Heart left ventricle (tissue), 16 donors: ENCODE data around the gene MGLL. TPM values are rescaled to one million over a fixed set of nuclear protein-coding genes. Genes with fewer than 3 reads are reported as not detected.

Experiments used
- ATAC-seq, 4 donors: fragments of 200-7000 bp; cut with Tn5 transposase; one replicate each; pipeline ENCODE4 v1.9.1; 2020 to 2022; ENCODE audit warnings: moderate library complexity in 4 of 4, mild to moderate bottlenecking in 3 of 4, moderate number of reproducible peaks in 1 of 4
- DNase-seq, 5 donors: peaks; one replicate each; pipeline ENCODE4 v3.0.0-alpha.2; 2020
- H3K27ac ChIP-seq, 12 donors: fragments of 200-600 bp; sonication (generic) in 4 of 12; one replicate each; pipeline versions ENCODE4 v1.5.0 to v1.8.0; 2016 to 2022; ENCODE audit warnings: mild to moderate bottlenecking in 2 of 12
- H3K27me3 ChIP-seq, 9 donors: fragments of 200-600 bp; sonication (generic) in 2 of 9; one replicate each; pipeline versions ENCODE4 v1.5.1 to v1.8.0; 2016 to 2022; ENCODE audit warnings: mild to moderate bottlenecking in 3 of 9
- H3K36me3 ChIP-seq, 9 donors: fragments of 200-600 bp; sonication (generic) in 2 of 9; one replicate each; pipeline versions ENCODE4 v1.5.0 to v1.8.0; 2018 to 2022; ENCODE audit warnings: mild to moderate bottlenecking in 2 of 9
- H3K4me1 ChIP-seq, 12 donors: fragments of 200-600 bp; sonication (generic) in 4 of 12; one replicate each; pipeline versions ENCODE4 v1.5.0 to v1.8.0; 2016 to 2022; ENCODE audit warnings: mild to moderate bottlenecking in 3 of 12
- H3K4me3 ChIP-seq, 12 donors: fragments of 200-600 bp; sonication (generic) in 4 of 12; one replicate each; pipeline versions ENCODE4 v1.5.0 to v1.8.0; 2017 to 2022; ENCODE audit warnings: mild to moderate bottlenecking in 9 of 12, moderate library complexity in 4 of 12
- H3K9me3 ChIP-seq, 12 donors: fragments of 200-600 bp; sonication (generic) in 4 of 12; one replicate each; pipeline versions ENCODE4 v1.5.0 to v1.8.0; 2016 to 2022; ENCODE audit warnings: mild to moderate bottlenecking in 1 of 12
- POLR2A ChIP-seq, 2 donors: fragments of 450-650 bp; IDR thresholded peaks; one replicate each; pipeline ENCODE4 v1.6.1; 2017; ENCODE audit warnings: antibody characterized with exemption in 2 of 2, mild to moderate bottlenecking in 2 of 2, moderate library complexity in 2 of 2
- WGBS, 4 donors: extraction: QIAGEN DNeasy Blood & Tissue Kit in 2 of 4; methylation state at CpG; one replicate each; pipeline versions ENCODE4 v1.1.5 to v1.1.7; 2013 to 2018; 5-methylcytosine and 5-hydroxymethylcytosine counted together
- intact Hi-C, 10 donors: fragments of 100-400 bp; cut with DNase I; formaldehyde crosslinking; loops; one replicate each; pipeline versions ENCODE4 v1.11.1 to v1.14.2; 2022
- polyA plus RNA-seq, 2 donors: library from polyadenylated mRNA; stranded (reverse); fragments of 200-250 nt; gene quantifications; one replicate each; pipeline ENCODE4 v1.2.3, GENCODE V29; 2013
- total RNA-seq, 9 donors: library from RNA; depleted of rRNA in 2 of 9; stranded (reverse); fragments of >200 nt in 2 of 9; fragmentation: NEBNext Ultra II Directional in 3 of 9; extraction: Animal tissue kit (Norgen Biotek cat#: 25700) in 3 of 9; gene quantifications; one replicate each; pipeline versions ENCODE4 v1.1.0 to v1.2.4, GENCODE V29; 2016 to 2023
- TF ChIP-seq, protein P1 (sequence below), 12 donors: fragments of 200-600 bp; sonication (generic) in 4 of 12; IDR thresholded peaks; one replicate each; pipeline versions ENCODE4 v1.5.0 to v1.8.0; 2018 to 2022; ENCODE audit warnings: antibody characterized with exemption in 12 of 12, mild to moderate bottlenecking in 5 of 12
- donor health status: ischemic (EF 13 %, LVEDD 7.1; RV severe dilation, severe dysfunction).
- donor health status: healthy with polysubstance abuse.
- donor health status: DM: no; HTN: yes; CAD: no.
- donor health status: DM: no; HTN: no; CAD: no.
- donor health status: ischemic (EF 25% LVEDD 6.9; RV normal size, moderate dysfunction).
- donor health status: ischemic (EF 25% LVEDD 5.7; RV mildly dilated, moderate dysfunction).
- donor health status: healthy.
- donor health status: DM: yes; HTN: yes; CAD: no.
- donor health status: ischemic (EF 35%, LVEDD 5.7; RV mildly dilated, moderate dysfunction).
- donor health status: nonischemic (EF 11% LVEDD 7.7; RV severe dilation, severe dysfunction).
- donor health status: DM: yes; HTN: yes; CAD: no.
- donor health status: PGD.
- donor health status: ischemic (EF 29% LVEDD 5.4; RV normal size, mild dysfunction).
- donor health status: nonischemic (EF 23%, LVEDD 6.1; RV moderate dilation, normal function).

The MGLL gene
- total and polyA plus RNA-seq, 11 donors = 38.5 to 119 (median 78.9) TPM

DNA sequence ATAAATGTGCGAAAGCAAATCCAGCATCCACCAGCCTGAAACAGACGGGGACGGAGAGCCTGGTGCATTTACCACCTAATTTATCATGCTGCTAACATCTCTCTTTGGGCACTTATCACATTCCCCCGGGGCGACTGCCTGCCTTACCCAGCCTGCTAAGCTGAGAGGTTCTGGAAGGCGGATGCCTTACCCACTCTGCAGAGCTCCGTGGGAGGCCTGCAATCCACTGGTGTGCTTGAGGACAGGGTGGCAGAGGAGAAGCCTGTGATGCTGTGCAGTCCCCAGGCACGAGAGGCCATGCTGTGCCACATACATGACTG lies 25.5 kb downstream of the MGLL start:
- WGBS, 4 donors = 79 to 84% (median 82%) methylated on average over 8 of the region's 8 CpGs
- H3K27me3 ChIP-seq = no peaks in the 10 kb centered on the region
- DNase-seq = no peak
- peaks cover 0 to 75% (median 17%) of the 10 kb centered on the region in 9 donors for H3K36me3 ChIP-seq
- no peaks in the 10 kb centered on the region for H3K9me3 ChIP-seq
- H3K4me1 ChIP-seq = peaks cover 0 to 65% (median 33%) of the 10 kb centered on the region in 12 donors
- intact Hi-C loops = no loop called here
- ATAC-seq = no peak
- H3K4me3 ChIP-seq = no peak overlapping the region
- TF ChIP-seq, protein P1, sequence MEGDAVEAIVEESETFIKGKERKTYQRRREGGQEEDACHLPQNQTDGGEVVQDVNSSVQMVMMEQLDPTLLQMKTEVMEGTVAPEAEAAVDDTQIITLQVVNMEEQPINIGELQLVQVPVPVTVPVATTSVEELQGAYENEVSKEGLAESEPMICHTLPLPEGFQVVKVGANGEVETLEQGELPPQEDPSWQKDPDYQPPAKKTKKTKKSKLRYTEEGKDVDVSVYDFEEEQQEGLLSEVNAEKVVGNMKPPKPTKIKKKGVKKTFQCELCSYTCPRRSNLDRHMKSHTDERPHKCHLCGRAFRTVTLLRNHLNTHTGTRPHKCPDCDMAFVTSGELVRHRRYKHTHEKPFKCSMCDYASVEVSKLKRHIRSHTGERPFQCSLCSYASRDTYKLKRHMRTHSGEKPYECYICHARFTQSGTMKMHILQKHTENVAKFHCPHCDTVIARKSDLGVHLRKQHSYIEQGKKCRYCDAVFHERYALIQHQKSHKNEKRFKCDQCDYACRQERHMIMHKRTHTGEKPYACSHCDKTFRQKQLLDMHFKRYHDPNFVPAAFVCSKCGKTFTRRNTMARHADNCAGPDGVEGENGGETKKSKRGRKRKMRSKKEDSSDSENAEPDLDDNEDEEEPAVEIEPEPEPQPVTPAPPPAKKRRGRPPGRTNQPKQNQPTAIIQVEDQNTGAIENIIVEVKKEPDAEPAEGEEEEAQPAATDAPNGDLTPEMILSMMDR (IDR thresholded peaks at IDR 0.05) = no peak
- TF ChIP-seq POLR2A (IDR thresholded peaks at IDR 0.05) = no peak
- no peak overlapping the region for H3K27ac ChIP-seq

DNA sequence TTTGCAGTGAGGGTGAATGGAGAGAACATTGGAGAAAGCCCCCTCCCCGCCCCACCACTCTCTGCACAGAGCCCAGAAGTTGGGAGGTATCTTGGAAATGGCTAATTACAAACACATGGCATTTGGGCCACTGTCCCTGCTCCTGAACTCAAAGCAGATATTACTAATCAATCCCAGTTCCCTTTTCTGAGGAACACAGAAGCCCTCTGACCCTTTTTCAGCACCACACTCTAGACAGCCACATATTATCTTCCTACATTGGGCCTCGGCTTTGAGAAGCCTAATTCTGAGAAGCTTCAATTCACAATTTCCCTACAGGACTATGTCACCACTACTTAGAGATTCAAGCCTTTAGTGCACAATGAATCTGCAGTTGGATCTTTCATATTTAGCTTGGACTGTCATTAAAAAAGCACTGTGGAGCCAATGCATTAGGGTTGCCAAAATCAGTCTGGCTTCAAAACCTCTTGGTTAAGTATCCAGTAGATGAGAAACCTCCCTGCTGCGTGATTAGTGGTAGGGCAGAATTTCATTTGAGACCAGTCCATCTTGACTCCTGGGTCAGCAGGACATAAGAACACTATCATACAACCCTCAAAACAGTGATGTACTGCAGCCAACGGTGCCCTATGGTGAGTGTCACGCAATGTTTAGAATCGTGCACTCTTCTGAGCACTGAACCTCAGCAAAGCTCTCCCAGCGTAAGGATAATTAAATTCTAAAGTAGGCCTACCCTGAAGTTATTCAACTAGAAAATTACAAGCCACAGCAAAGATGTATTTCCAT lies 26.1 kb downstream of the MGLL start:
- no peak for DNase-seq
- TF ChIP-seq POLR2A (IDR thresholded peaks at IDR 0.05) = no peak
- TF ChIP-seq, protein P1 (IDR thresholded peaks at IDR 0.05) = no peak
- WGBS, 4 donors = 82 to 90% (median 88%) methylated on average over 7 of the region's 7 CpGs
- no peak for ATAC-seq
- Histone ChIP-seq H3K36me3 (peaks cover 0 to 73% (median 17%) of the 10 kb centered on the region in 9 donors), H3K4me3 (no peak overlapping the region), H3K9me3 (no peaks in the 10 kb centered on the region), H3K27ac (no peak overlapping the region), H3K4me1 (peaks cover 0 to 68% (median 37%) of the 10 kb centered on the region in 12 donors), H3K27me3 (no peaks in the 10 kb centered on the region)
- intact Hi-C loops = no loop called here

DNA sequence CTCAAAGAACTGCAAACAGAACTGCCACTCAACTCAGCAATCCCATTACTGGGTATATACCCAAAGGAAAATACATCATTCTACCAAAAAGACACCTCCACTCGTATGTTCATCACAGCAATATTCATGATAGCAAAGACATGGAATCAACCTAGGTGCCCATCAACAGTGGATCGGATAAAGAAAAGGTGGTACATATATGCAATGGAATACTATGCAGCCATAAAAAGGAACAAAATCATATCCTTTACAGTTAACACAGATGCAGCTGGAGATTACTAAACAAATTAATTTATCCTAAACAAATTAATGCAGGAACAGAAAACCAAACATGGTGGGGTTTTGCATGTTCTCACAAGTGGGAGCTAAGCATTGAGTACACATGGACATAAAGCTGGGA lies 27.3 kb downstream of the MGLL start:
- H3K4me1 ChIP-seq = peaks cover 0 to 70% (median 43%) of the 10 kb centered on the region in 12 donors
- H3K9me3 ChIP-seq = no peaks in the 10 kb centered on the region
- DNase-seq (no peak), ATAC-seq (no peak)
- H3K36me3 ChIP-seq = peaks cover 0 to 61% (median 14%) of the 10 kb centered on the region in 9 donors
- H3K4me3 ChIP-seq = no peak overlapping the region
- 95 to 99% (median 97%) methylated on average over 2 of the region's 2 CpGs for WGBS, 4 donors
- intact Hi-C loops = no loop called here
- no peak overlapping the region for H3K27ac ChIP-seq
- TF ChIP-seq, protein P1 (IDR thresholded peaks at IDR 0.05) = no peak
- TF ChIP-seq POLR2A (IDR thresholded peaks at IDR 0.05) = no peak
- H3K27me3 ChIP-seq = no peaks in the 10 kb centered on the region

DNA sequence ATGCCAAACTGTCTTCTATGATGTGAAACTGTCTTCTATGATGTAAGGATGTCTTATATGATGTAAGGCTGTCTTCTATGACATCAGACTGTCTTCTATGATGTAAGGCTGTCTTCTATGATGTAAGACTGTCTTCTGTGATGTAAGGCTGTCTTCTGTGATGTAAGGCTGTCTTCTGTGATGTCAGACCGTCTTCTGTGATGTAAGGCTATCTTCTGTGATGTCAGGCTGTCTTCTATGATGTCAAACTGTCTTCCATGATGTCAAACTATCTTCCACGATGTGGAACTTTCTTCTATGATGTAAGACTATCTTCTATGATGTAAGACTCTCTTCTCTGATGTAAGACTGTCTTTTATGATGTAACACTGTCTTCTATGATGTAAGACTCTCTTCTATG lies 27.9 kb downstream of the MGLL start:
- ATAC-seq (no peak), DNase-seq (no peak)
- no peaks in the 10 kb centered on the region for H3K9me3 ChIP-seq
- WGBS, 4 donors = 87 to 97% (median 93%) methylated on average over 2 of the region's 2 CpGs
- no peak overlapping the region for H3K4me3 ChIP-seq
- TF ChIP-seq, protein P1 (IDR thresholded peaks at IDR 0.05) = no peak
- no peak for TF ChIP-seq POLR2A (IDR thresholded peaks at IDR 0.05)
- peaks cover 0 to 70% (median 41%) of the 10 kb centered on the region in 12 donors for H3K4me1 ChIP-seq
- intact Hi-C loops = no loop called here
- H3K27ac ChIP-seq = no peak overlapping the region
- no peaks in the 10 kb centered on the region for H3K27me3 ChIP-seq
- peaks cover 0 to 55% (median 14%) of the 10 kb centered on the region in 9 donors for H3K36me3 ChIP-seq
